Trophoblast cell (in vitro differentiated cells and primary cell): Measurements from ENCODE around the gene FOXD1.
"Not testable (repeated sequence)": the region's sequence is repeated elsewhere in the genome, so short reads cannot be mapped to it uniquely, and the experiment has no call there.

Experiments
- DNase-seq, 2 donors: peaks; one replicate each; pipeline ENCODE4 v3.0.0-alpha.2; 2016
- H2AFZ ChIP-seq: 2 replicates; pipeline ENCODE4 v1.6.1; 2013; ENCODE audit warnings: low read length, moderate library complexity, mild to moderate bottlenecking; ENCODE audit not compliant: insufficient read depth, poor library complexity
- H2AK5ac ChIP-seq: 2 replicates; pipeline ENCODE4 v1.6.1; 2013; ENCODE audit warnings: mild to moderate bottlenecking, low read length
- H2BK120ac ChIP-seq: 2 replicates; pipeline ENCODE4 v1.6.1; 2013; ENCODE audit warnings: low read length, mild to moderate bottlenecking, moderate library complexity; ENCODE audit not compliant: insufficient read depth, poor library complexity
- H2BK12ac ChIP-seq: 2 replicates; pipeline ENCODE4 v1.6.1; 2013; ENCODE audit warnings: mild to moderate bottlenecking, low read length, moderate library complexity
- H2BK5ac ChIP-seq: 2 replicates; pipeline ENCODE4 v1.6.1; 2013; ENCODE audit warnings: low read length, low read depth, moderate library complexity, mild to moderate bottlenecking; ENCODE audit not compliant: poor library complexity
- H3K14ac ChIP-seq: 2 replicates; pipeline ENCODE4 v1.6.1; 2013; ENCODE audit warnings: mild to moderate bottlenecking, low read length
- H3K18ac ChIP-seq: 2 replicates; pipeline ENCODE4 v1.6.1; 2013; ENCODE audit warnings: mild to moderate bottlenecking, low read length
- H3K23ac ChIP-seq: 2 replicates; pipeline ENCODE4 v1.6.1; 2013; ENCODE audit warnings: low read length
- H3K27ac ChIP-seq: 2 replicates; pipeline ENCODE4 v1.5.1; 2013; ENCODE audit warnings: low read depth, mild to moderate bottlenecking, inconsistent platforms, low read length, moderate library complexity
- H3K27me3 ChIP-seq: 2 replicates; pipeline ENCODE4 v1.6.1; 2013; ENCODE audit warnings: inconsistent platforms, mild to moderate bottlenecking, low read length, moderate library complexity; ENCODE audit not compliant: insufficient read depth
- H3K36me3 ChIP-seq, 2 experiments: 1 replicate in 1 of 2; 2 replicates in 1 of 2; pipeline ENCODE4 v1.6.1; 2013; ENCODE audit warnings: low read length in 2 of 2, mild to moderate bottlenecking in 2 of 2, moderate library complexity in 1 of 2; ENCODE audit not compliant: insufficient read depth in 2 of 2, control insufficient read depth in 1 of 2
- H3K4ac ChIP-seq: 2 replicates; pipeline ENCODE4 v1.6.1; 2013; ENCODE audit warnings: low read depth, mild to moderate bottlenecking, low read length, moderate library complexity
- H3K4me1 ChIP-seq, 2 experiments: 1 replicate in 1 of 2; 2 replicates in 1 of 2; pipeline ENCODE4 v1.6.1; 2013; ENCODE audit warnings: low read length in 2 of 2, mild to moderate bottlenecking in 2 of 2, moderate library complexity in 1 of 2; ENCODE audit not compliant: insufficient read depth in 2 of 2, control insufficient read depth in 1 of 2
- H3K4me2 ChIP-seq: 2 replicates; pipeline ENCODE4 v1.6.1; 2013; ENCODE audit warnings: inconsistent platforms, mild to moderate bottlenecking, low read length, moderate library complexity
- H3K4me3 ChIP-seq: 2 replicates; pipeline ENCODE4 v1.5.1; 2013; ENCODE audit warnings: mild to moderate bottlenecking, low read depth, low read length, inconsistent platforms
- H3K79me1 ChIP-seq: one replicate; pipeline ENCODE4 v1.6.1; 2013; ENCODE audit warnings: low read length
- H3K79me2 ChIP-seq: 2 replicates; pipeline ENCODE4 v1.6.1; 2013; ENCODE audit warnings: low read length, mild to moderate bottlenecking; ENCODE audit not compliant: control insufficient read depth, insufficient read depth, poor library complexity
- H3K9ac ChIP-seq: 2 replicates; pipeline ENCODE4 v1.6.1; 2013; ENCODE audit warnings: mild to moderate bottlenecking, low read length
- H3K9me3 ChIP-seq: 2 replicates; pipeline ENCODE4 v1.6.1; 2013; ENCODE audit warnings: low read depth, mild to moderate bottlenecking, control low read depth, inconsistent platforms, low read length; ENCODE audit not compliant: insufficient read depth
- H4K12ac ChIP-seq: 2 replicates; pipeline ENCODE4 v1.6.1; 2013; ENCODE audit warnings: low read depth, mild to moderate bottlenecking, low read length, moderate library complexity
- H4K8ac ChIP-seq: 2 replicates; pipeline ENCODE4 v1.6.1; 2013; ENCODE audit warnings: low read depth, mild to moderate bottlenecking, low read length, moderate library complexity
- H4K91ac ChIP-seq: one replicate; pipeline ENCODE4 v1.6.1; 2013; ENCODE audit warnings: low read depth, mild to moderate bottlenecking, low read length, moderate library complexity
- WGBS: extraction: QIAGEN DNeasy Blood & Tissue Kit; methylation state at CpG from one replicate; pipeline ENCODE4 v1.1.7; 2013; ENCODE audit warnings: missing lambda C conversion rate; ENCODE audit not compliant: insufficient read length, insufficient coverage; ENCODE audit errors: extremely low coverage; 5-methylcytosine and 5-hydroxymethylcytosine counted together

The FOXD1 gene

DNA sequence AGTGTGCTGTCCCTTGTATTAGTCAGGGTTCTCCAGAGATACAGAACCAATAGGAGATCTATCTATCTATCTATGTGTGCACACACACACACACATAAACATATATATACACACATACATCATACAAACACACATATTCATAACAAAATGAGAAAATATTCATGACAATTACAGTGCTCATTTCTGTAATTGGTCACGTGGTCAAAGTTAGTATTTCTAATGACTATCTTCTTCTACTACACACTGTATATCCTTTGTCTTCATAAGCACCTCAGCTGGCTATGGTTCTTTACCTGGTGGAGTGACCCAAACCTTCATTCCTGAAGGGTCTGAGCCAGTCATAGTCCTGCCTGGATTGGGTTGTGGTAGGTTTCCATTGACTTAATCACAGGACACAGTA is 31.9 kb upstream of the FOXD1 start:
- no peak for DNase-seq
- H3K4me1 ChIP-seq = no peaks in the 10 kb centered on the region
- H2BK5ac ChIP-seq = no peak overlapping the region
- H3K79me1 ChIP-seq = no peaks in the 10 kb centered on the region
- H3K9me3 ChIP-seq = peaks cover 2% of the 10 kb centered on the region
- H3K27ac ChIP-seq = no peak overlapping the region
- H4K12ac ChIP-seq = no peak overlapping the region
- no peak overlapping the region for H2AK5ac ChIP-seq
- no peak overlapping the region for H3K14ac ChIP-seq
- no peak overlapping the region for H3K18ac ChIP-seq
- H3K9ac ChIP-seq = no peak overlapping the region
- no CpG with 5 or more reads among the region's 1 CpG for WGBS
- H3K27me3 ChIP-seq = no peaks in the 10 kb centered on the region
- no peak overlapping the region for H4K91ac ChIP-seq
- H3K4ac ChIP-seq = no peak overlapping the region
- H3K79me2 ChIP-seq = no peaks in the 10 kb centered on the region
- no peak overlapping the region for H3K23ac ChIP-seq
- H4K8ac ChIP-seq = no peak overlapping the region
- H3K36me3 ChIP-seq = no peaks in the 10 kb centered on the region
- H3K4me2 ChIP-seq = no peak overlapping the region
- no peak overlapping the region for H3K4me3 ChIP-seq
- H2BK120ac ChIP-seq = no peak overlapping the region
- H2AFZ ChIP-seq = no peak overlapping the region
- no peak overlapping the region for H2BK12ac ChIP-seq

DNA sequence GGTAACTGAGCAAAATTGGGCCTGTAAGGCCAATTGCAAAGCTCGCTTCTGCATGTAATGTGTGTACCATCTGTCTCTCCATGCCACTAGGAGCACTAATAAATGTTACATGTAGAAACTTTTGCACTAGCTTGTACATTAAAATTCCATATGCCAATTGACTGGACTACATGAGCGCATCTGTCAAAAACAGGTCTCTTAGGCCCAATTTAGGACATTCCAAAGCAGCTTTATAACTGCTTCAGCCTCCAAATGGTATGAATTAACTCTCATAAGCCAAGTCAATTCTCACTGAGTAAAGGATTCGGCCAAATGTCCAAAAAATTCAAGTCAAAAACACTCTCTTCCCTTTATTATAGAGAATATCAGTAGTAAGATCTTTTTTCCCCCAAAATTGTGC is 23.5 kb upstream of the FOXD1 start:
- no peak overlapping the region for H3K14ac ChIP-seq
- H3K4ac ChIP-seq = no peak overlapping the region
- no peak overlapping the region for H2BK5ac ChIP-seq
- H2BK120ac ChIP-seq = no peak overlapping the region
- no peak overlapping the region for H3K23ac ChIP-seq
- no peak overlapping the region for H3K27ac ChIP-seq
- no peak overlapping the region for H3K9ac ChIP-seq
- no peak overlapping the region for H3K18ac ChIP-seq
- no peaks in the 10 kb centered on the region for H3K79me1 ChIP-seq
- no peaks in the 10 kb centered on the region for H3K36me3 ChIP-seq
- no peak overlapping the region for H3K4me3 ChIP-seq
- H2BK12ac ChIP-seq = no peak overlapping the region
- H3K9me3 ChIP-seq = peaks cover 3% of the 10 kb centered on the region
- H4K91ac ChIP-seq = no peak overlapping the region
- no peak for DNase-seq
- H3K4me2 ChIP-seq = no peak overlapping the region
- no peaks in the 10 kb centered on the region for H3K27me3 ChIP-seq
- H4K12ac ChIP-seq = no peak overlapping the region
- H3K79me2 ChIP-seq = no peaks in the 10 kb centered on the region
- no peak overlapping the region for H2AFZ ChIP-seq
- WGBS = no CpG with 5 or more reads among the region's 3 CpGs
- H2AK5ac ChIP-seq = no peak overlapping the region
- no peaks in the 10 kb centered on the region for H3K4me1 ChIP-seq
- no peak overlapping the region for H4K8ac ChIP-seq

DNA sequence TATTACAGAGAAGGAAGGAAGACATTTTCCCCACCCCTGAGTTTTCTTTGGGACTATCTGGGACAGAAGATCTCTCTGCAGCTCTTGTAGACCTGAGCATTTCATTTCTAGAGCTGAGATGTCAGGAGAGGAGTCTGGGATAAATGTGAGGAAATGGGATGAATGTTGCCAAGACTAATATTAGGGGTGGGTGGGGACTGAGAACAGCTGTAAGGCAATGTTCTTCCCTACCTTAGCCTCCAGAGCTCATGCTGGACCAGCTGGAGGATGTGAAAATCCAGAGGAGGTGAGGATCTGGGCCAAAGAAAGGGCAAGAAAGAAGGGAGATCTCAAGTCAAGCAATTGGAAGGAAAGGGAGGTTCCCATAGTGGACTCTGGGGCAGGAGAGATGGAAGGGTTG is 23.1 kb upstream of the FOXD1 start:
- Histone ChIP-seq H3K79me1 (no peaks in the 10 kb centered on the region), H2BK12ac (no peak overlapping the region), H4K12ac (no peak overlapping the region), H2BK120ac (no peak overlapping the region), H2AFZ (no peak overlapping the region), H3K4me2 (no peak overlapping the region), H3K18ac (no peak overlapping the region), H2AK5ac (no peak overlapping the region), H3K9ac (no peak overlapping the region), H3K27me3 (no peaks in the 10 kb centered on the region), H3K14ac (no peak overlapping the region), H4K8ac (no peak overlapping the region), H3K36me3 (no peaks in the 10 kb centered on the region), H3K9me3 (peaks cover 3% of the 10 kb centered on the region), H4K91ac (no peak overlapping the region), H2BK5ac (no peak overlapping the region), H3K4me1 (no peaks in the 10 kb centered on the region), H3K4me3 (no peak overlapping the region), H3K4ac (no peak overlapping the region), H3K27ac (no peak overlapping the region), H3K23ac (no peak overlapping the region), H3K79me2 (no peaks in the 10 kb centered on the region)
- no peak for DNase-seq

DNA sequence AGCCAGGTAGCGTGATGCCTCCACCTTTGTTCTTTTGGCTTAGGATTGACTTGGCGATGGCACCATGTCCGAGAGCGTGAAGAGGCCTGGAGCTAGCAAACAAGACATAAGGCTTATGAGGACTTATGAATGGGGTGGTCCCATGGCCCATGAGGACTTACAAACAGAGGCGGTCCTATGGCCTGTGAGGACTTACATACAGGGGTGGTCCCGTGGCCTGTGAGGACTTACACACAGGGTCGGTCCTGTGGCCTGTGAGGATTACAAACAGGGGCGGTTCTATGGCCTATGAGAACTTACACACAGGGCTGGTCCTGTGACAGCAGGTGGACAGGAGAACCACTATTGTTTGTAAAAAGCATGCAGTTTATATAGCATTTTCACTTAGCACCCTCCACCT is 21.3 kb upstream of the FOXD1 start:
- Histone ChIP-seq H3K4me1 (no peaks in the 10 kb centered on the region), H2BK120ac (no peak overlapping the region), H3K23ac (no peak overlapping the region), H2BK5ac (no peak overlapping the region), H4K8ac (no peak overlapping the region), H4K12ac (no peak overlapping the region), H3K36me3 (no peaks in the 10 kb centered on the region), H3K27me3 (no peaks in the 10 kb centered on the region), H3K27ac (no peak overlapping the region), H3K9ac (no peak overlapping the region), H2AK5ac (no peak overlapping the region), H2BK12ac (no peak overlapping the region), H3K4me3 (no peak overlapping the region), H3K79me1 (no peaks in the 10 kb centered on the region), H3K4me2 (no peak overlapping the region), H3K18ac (no peak overlapping the region), H3K79me2 (no peaks in the 10 kb centered on the region), H2AFZ (no peak overlapping the region), H3K9me3 (peaks cover 3% of the 10 kb centered on the region), H4K91ac (no peak overlapping the region), H3K14ac (no peak overlapping the region), H3K4ac (no peak overlapping the region)
- no CpG with 5 or more reads among the region's 8 CpGs for WGBS
- no peak for DNase-seq

DNA sequence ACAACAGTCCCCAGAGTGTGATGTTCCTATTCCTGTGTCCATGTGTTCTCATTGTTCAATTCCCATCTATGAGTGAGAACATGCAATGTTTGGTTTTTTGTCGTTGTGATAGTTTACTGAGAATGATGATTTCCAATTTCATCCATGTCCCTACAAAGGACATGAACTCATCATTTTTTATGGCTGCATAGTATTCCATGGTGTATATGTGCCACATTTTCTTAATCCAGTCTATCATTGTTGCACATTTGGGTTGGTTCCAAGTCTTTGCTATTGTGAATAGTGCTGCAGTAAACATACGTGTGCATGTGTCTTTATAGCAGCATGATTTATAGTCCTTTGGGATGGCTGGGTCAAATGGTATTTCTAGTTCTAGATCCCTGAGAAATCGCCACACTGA is 20.1 kb upstream of the FOXD1 start:
- not testable (repeated sequence) for H3K4ac ChIP-seq, H3K79me2 ChIP-seq, H3K4me2 ChIP-seq, H3K79me1 ChIP-seq, H3K27ac ChIP-seq, H3K23ac ChIP-seq, H2BK5ac ChIP-seq, H2BK12ac ChIP-seq, H4K12ac ChIP-seq, H2AFZ ChIP-seq, H3K9ac ChIP-seq, DNase-seq, H4K8ac ChIP-seq, H2BK120ac ChIP-seq, H3K9me3 ChIP-seq, H3K18ac ChIP-seq, H4K91ac ChIP-seq, H3K4me3 ChIP-seq, H3K36me3 ChIP-seq, H3K27me3 ChIP-seq, H3K14ac ChIP-seq, H3K4me1 ChIP-seq, H2AK5ac ChIP-seq
- WGBS = no CpG with 5 or more reads among the region's 3 CpGs
